ENCODE data around the gene GPD2.

DNA sequence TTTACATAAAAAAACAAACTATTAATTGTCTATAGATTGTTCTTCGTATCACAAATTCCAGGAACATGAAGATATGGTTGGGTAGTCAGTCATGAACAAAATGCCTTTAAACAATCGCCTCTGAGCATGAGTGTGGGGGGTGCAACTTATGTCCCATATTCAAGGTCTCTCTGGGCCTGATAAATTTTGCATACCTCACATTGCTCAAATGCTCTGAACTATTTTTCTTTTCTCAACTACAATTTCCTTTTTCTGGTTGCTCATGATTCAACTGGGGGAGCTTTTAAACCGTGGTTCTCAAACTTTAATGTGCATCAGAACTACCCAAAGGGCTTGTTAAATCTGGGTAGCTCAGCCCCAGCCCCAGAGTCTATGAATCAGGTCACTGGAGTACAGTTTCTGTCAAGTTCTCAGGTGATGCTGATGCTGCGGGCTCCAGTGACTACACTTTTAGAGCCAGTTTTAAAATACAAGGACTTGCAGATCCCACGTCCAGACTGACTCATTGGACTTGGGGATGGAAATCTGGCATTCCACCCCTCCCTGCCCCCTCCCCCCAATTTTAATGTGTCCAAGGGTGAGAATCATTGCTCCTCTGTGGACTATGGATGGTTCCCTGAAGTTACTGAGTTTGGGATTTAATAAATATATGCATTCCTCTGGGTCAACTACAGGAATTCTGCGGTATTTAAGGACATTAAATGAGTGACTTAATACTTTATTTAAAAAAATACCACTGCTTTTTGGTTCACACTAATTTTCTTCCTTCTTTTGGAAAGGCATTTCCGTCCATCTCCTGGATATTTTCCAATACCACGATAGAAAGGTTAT lies 1.5 kb upstream of the GPD2 start:
- TF ChIP-seq, protein P1, sequence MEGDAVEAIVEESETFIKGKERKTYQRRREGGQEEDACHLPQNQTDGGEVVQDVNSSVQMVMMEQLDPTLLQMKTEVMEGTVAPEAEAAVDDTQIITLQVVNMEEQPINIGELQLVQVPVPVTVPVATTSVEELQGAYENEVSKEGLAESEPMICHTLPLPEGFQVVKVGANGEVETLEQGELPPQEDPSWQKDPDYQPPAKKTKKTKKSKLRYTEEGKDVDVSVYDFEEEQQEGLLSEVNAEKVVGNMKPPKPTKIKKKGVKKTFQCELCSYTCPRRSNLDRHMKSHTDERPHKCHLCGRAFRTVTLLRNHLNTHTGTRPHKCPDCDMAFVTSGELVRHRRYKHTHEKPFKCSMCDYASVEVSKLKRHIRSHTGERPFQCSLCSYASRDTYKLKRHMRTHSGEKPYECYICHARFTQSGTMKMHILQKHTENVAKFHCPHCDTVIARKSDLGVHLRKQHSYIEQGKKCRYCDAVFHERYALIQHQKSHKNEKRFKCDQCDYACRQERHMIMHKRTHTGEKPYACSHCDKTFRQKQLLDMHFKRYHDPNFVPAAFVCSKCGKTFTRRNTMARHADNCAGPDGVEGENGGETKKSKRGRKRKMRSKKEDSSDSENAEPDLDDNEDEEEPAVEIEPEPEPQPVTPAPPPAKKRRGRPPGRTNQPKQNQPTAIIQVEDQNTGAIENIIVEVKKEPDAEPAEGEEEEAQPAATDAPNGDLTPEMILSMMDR (conservative IDR thresholded peaks at IDR 0.05; ENCODE audit: low read depth, low read length): no peak
- no peak for TF ChIP-seq CEBPB (IDR thresholded peaks at IDR 0.05; ENCODE audit: low read depth, low read length)

Measured in IMR-90 (cell line).